Stimulated activated CD8-positive, alpha-beta memory T cell treated with anti-CD3 and anti-CD28 coated beads, Interleukin-15, amount 100 ng/mL, for 48 hours (primary cell): Measurements from ENCODE around the gene MPZL2.

Experiments used
- DNase-seq, 2 donors: peaks; one replicate each; pipeline ENCODE4 v3.0.0-alpha.2; 2020; ENCODE audit warnings: low read depth in 2 of 2

The MPZL2 gene

DNA sequence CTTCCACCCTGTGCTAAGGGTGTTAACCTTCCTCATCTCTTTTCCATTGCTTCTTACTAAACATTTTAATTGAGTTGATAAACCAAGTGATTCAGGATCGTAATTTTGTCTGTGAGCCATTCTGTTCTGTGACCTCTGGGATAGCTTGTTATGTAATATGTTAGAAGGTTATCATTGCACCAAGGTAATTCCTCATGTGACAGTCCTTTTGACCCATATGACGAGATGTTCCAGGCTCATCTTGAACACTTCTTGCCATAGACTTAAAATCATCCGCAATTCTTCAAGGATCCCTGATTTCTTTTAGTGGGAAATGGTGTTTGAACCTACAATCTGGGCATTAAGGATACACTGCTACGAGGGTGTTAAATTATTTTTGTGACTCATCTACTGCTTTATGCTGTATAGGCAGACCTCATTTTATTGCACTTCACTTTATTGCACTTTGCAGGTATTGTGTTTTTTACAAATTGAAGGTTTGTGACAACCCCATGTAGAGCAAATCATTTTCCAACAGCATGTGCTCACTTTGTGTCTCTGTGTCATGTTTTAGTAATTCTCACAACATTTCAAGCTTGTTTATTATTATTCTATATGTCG lies 19.0 kb upstream of the MPZL2 start:
- DNase-seq, result no peak

DNA sequence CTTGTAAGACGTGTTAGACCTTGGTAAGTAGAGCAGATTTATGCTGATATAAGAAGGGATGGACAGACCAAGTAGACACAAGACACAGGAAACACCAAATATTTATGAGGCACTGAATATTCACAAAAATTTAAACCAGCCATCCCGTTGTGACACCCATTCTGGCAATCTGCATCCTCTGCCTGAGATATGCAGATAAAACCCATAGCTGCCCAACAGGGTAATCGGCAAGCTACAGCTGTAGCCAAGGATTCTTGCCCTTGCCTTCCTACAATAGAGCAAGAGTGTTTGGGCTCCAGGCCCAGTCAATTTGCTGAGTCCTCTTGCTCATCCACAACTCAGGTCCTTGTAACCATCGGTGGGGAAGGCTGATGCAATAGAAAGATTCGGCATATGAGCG lies 18.5 kb upstream of the MPZL2 start:
- no peak for DNase-seq

DNA sequence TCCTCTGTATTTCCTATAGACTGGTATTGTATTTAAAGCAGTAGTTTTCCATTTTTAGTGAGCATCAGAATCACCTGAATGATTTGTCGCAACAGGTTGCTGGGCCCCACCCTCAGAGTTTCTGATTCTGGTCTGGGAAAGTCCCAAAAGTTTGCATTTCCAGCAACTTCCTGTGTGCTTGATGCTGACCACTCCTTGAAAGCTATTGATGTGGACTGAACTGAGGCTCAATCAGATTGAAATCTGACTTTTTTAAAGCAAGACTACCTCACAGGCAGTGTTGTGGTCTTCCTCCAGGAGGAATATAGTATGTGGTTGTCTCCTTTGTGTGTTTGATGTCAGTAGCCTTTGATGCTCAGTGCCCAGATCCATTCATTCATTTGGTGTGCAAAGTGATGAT lies 17.2 kb upstream of the MPZL2 start:
- DNase-seq, result no peak

DNA sequence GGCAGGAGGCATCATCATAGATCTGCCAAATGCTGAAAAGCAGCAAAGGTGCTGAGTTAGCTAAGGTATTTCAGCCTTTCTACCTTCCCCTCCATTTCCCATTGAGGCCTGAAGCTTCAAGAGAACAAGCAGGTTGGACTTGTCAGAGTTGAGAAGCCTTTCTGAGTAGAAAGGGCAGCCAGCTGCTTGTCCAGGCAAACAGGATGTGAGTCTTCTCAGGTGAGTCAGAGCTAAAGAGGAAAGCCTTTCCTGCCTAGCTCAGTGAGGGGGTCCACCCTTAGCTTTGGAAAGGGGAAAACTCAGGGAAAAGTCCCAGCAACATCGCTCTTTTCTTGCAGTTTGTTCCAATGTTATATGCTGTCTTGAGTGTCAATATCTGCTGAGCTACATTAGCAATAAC lies 13.2 kb upstream of the MPZL2 start:
- no peak for DNase-seq

DNA sequence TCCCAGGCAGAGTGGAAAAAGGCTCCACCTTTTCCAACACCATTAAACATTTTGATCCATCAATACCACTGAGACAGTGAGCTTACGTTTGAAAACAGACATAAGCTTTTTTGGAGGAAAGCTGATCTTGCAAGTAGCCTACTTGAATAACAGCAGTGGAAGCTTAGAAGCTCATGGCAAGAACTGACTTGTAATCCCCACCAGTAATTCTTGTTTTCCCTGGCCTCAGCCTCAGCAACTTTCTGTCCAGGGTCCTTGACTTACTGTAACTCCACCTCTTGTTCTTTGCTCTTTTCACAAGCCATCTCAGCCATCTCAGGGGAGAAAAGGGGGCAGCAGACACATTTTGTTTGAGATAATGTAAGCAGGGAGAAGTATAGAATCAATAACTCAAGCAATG lies 12.3 kb upstream of the MPZL2 start:
- no peak for DNase-seq

DNA sequence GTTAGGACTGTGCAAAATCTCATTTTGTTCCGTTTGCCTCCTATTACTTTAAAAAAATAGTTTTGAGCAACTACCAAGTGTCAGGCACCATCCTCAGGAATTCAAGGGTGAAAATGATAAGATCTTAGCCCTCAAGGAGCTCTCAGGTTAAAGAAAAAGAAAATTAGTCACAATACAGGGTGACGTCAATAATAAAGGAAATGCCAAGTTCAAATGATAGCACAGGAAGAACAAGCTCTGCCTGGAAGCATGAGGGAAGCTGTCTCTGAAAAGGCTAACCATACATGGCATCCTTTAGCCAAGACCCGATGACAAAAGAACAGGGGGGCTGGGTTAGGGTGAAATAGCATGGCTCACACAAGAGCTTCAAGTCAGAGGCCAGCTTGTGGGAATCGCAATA lies 11.1 kb upstream of the MPZL2 start:
- no peak for DNase-seq

DNA sequence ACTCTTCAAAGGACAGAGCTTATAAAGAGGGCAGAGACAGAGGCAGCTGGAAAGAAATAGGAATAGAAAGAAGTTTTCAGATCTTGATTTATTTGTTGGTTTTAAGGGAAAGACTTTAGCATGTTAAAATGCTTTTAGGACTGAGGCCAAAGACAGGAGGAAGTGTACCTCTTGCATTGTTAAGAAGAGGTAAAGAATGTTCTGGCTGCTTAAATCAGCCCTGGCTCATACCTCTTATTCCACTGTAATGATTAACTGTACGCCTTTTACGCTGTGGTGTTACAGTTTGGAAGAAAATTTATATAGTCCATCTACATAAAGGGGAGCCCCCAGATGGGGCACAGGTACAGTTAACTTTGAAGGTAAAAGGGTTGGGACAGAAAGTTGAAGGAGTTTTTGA lies 10.1 kb upstream of the MPZL2 start:
- no peak for DNase-seq

DNA sequence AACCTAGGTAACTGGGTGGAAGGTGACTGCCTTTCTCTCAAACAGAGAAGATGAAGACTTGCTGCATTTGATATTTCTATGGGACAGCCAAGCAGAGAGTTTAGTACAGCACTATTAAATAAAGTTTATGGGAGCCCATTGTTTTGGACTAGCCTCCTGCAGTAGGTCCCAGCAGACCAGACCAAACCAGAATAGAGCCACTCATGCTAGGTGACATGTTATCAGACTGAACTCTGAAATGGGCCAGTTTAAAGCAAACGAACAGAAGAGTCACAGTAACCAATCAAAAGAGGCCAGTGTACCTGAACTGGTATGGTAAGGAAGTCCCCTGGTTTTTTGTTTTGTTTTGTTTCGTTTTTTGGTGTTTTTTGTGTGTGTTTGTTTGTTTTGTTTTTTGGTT lies 7.9 kb upstream of the MPZL2 start:
- no peak for DNase-seq

DNA sequence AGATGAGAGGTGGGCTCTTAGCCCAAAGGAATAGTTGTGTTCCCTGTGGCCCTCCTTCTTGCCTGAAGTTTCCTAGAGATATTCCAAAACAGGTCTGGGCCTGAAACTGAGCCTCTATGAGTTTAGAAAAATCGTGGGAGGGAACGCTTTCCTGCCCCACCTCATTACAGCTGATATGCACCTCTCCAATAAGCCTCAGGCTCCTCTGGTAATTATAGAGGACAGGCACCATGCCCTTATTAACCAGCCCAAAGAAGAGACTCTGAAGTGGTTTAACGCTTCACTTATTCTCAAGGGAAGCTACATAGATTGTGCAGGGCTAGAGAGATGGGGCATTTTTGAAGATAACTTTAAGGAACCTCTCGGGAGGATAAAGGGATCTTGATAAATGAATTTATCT lies 3.4 kb upstream of the MPZL2 start:
- DNase-seq, result no peak

DNA sequence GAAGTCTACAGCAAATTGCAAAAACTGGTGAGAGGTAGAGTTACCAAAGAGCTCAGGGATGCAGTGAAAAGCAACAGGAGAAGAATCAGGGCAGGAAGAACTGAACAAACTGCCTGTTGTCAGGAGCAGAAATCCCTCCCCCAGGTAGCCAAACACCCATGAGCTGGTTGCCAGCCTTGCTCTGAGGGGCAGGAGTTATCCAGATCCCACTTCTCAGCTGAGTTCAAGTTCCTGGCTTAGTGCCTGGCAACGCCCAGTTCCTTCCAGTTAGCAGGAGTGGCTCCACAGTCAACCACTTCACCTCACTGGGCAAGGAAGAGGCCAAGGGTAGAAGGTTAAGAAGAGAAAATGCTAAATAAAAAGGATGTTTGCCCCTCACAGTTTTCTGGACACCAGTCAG lies 1.9 kb upstream of the MPZL2 start:
- no peak for DNase-seq

DNA sequence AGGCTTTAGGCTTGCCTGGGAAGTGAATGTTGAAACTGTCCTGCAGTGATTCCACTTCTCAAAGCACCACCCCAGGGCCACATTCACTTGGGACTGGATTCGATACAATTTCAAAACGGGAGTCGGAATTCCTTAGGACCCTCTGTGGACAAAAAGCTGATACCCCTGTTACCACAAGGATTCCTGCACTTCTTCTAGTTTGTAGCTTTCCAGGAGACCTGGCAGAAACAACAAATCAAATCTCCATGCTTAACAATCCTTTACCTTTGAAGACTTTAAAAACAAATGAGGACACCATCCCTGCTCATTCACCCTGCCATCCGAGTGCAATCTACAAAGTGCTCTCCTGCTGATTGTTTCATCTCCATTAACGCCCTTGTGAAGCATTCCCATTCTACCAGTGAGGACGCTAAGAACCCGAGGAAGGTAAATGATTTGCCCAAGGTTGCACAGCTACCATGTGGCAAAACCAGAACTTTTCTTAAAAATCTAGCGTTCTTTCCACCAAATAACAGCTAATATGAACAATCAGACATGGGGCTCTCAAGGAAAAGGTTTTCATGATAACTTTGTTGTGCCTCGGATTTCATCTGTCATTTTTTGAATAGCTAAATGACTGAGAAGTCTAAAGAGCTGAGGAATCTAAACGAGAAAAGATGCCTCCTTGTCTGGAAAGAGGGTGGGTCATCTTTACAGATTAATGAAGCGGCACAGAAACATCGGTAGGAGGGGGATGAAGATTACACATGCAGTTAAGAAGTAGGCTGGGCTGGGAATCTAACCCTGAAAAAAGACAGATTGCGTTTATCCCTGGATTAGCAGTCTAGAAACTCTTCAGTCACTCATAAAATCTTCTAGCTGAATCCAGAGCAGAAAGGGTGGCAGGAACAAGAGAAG lies 720 bp upstream of the MPZL2 start:
- no peak for DNase-seq

DNA sequence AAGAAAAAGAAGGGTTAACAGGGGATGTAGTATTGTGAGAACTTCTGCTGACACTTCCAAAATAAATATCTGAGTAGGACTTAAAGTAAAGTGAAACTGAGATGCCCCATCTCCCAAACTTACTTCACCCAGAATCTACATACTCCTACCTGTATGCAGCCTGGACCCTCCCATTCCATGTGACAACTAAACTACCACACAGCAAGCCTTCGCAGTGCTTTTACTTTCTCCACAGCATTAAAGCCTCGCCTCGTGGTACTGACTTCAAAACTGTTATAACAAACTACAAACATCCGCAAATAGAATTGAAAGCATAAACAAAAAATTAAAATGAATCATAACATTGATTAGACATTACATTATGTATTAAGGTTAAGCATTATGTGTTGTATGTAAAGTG lies 985 bp downstream of the MPZL2 start:
- DNase-seq, result no peak

DNA sequence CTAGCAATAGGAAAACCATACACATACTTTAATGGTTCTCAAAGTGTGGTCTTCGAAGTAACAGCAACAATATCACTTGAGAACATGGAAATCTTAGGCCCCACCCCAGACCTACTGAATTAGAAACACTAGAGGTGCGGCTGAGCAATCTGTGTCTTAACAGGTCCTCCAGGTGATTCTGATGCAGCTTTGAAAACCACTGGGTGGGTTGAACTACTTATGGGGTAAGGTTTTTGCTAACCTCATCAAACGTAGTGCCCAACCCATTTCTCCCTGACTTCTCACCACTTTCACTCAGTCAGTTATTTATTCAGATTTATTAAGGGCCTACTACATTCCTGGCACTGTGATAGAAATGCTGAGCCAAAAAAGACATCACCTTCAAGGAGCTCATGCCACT lies 3.7 kb downstream of the MPZL2 start:
- no peak for DNase-seq

DNA sequence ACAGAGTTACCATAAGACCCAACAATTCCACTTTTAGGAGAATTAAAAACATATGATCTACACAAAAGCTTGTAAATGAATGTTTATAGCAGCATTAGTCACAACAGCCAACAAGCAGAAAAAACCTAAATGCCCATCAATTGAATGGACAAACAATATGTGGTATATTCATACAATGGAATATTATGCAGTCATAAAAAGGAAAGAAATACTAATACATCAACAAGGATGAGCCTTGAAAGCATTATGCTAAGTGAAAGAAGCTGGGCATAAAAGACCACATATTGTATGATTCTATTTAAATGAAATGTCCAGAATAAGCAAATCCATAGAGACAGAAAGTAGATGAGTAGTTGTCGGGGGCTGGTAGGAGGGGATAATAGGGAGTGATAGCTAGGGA lies 5.0 kb downstream of the MPZL2 start:
- DNase-seq, result no peak

DNA sequence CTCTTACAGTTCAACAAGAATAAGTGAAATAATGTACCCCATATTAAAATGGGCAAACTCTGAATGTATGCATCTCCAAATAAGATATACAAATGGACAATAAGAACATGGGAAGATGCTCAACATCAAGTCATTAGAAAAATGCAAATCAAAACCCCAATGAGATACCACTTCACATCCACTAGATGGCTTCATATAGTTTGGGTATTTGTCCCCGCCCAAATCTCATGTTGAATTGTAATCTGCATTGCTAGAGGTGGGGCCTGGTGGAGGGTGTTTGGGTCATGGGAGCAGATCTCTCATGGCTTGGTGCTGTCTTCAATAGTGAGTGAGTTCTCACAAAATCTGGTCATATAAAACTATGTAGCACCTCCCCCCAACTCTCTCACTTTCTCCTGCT lies 5.7 kb downstream of the MPZL2 start:
- DNase-seq, result no peak

DNA sequence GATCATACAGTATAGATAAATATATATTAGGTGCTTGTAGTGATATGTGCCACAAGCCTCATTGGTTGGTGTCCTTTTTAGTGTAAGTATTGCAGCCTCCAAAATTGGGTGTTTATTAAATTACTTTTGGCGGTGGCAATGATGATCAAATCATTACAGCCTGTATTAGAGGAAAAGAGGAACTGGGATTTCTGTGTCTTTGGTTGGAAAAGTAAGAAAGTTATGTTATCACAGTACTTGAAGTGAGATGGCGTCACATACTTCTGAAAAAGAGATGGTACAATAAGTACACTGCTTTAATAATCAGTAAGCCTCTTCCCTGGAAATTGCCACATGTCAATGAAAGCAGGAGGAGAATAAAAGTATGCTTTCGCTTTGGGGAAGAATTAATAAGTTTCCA lies 11.4 kb downstream of the MPZL2 start:
- no peak for DNase-seq

DNA sequence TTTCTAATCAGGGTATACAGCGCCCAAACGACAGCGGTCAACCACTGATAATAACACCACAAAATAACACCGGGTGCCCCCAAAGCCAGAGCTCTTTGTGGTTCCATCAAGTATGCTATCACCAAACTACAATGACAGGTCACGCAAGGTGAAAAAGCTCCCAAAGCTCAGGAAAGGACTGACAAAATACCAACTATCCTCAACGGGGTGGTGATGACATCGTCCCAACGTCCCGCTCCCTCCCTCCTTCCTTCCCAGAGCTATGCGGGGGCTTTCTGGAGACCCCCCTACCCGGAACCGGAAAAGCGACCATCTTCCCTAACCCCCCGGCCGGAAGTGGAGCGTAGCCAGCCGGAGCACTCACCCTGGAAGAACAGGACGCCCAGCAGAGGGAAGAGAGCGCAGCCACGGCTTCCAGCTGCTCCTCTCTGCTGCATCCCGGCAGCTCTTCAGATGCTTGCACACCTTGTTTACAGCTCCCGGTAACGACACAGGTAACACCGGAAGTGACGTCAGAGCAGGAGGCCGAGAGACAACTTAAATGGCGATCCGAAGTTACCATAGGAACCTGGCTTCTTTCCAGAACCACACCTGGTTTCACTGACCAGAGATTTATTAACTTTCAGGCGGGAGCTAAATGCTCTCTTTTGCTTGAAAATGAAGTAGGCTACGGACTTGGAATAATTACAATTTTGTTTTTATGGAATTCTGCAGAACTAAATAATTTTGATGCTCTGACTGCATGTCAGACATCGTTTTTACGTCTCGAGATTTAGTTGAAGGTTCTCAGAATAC lies 12.0 kb downstream of the MPZL2 start, which contains the start of gene MPZL3:
MPZL3 (minus strand) TSS at position 508 of the 795 bp plus-strand sequence; CDS start at position 437, 71 bp downstream.
- DNase-seq, result peak; percentile 69 to 72

DNA sequence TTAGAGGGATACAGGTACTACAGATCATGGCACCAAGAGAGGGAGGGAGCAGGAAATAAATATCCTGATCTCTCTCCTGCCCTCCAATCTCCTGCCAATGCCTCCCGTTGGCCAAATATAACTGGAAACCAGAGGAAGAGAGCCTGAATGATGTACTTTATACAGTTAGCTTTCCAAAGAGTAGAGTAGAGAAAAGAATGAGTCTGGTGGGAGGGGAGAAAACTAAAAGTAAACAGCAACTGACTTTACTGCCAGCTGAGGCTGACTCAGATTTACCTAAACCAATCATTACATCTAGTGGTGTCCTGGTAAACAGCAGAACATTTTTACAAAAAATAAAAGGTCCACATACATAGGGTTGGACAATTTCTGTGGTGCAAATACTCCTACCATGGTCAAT lies 17.1 kb downstream of the MPZL2 start:
- no peak for DNase-seq

DNA sequence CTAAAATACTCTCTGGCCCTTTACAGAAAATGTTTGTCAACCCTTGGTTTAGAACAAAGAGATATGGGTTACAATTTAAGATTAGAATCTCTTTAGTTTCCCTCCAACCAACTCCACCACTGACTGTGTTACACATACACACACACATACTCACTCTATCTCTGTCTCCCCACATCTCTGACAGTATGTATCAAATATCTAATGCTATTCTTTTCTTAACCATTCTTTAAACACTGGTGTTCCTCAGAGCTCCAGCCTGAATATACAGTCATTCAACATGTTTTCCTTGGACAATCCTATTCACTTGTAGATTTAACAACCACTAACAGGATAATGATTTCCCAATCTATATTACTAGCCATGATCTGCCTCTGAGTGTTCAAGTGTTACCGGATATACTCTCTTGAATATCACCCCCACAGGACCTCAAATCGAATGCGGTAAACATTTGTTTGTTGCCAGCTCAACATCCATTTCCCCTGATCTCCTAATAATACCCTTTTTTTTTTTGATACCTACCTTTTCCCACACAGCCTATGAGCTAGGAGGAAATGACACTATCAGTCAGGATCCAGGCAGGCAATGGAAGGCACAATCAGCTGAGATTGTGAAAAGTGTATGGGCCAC lies 18.0 kb downstream of the MPZL2 start:
- DNase-seq, result no peak

DNA sequence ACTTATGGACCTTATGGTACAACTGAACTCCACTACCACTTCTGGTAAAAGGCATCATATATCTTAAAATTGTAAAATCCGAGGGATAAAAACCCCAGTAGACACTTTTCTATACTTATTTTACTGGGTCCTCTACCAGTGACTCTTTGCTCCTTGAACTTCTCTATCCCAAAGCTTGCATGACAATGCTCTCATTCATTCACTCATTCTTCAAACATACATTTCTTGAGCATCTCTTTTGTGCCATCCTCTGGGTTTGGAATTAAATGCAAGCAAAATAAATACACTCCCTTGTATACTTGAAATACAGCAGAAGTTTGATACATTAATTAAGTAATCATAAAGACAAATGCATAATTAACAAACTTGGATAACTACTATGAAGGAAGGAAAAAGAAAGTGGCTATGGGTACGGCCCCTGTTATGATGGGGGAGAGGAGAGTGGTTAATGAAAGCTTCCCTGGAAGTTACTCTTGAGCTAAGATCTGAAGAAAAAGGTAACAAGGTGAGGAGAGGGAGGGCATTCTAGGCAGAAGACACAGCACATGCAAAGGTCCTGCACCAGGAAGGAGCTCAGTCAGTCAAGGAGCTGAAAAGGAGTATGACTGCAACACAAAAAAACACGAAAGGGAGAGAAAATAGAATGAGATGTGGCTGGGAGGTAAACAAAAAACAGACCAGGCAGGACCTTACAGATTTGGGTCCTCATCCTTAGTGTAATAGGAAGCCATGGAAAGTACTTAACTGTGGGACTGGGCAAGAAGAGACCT lies 19.9 kb downstream of the MPZL2 start:
- DNase-seq, result no peak

DNA sequence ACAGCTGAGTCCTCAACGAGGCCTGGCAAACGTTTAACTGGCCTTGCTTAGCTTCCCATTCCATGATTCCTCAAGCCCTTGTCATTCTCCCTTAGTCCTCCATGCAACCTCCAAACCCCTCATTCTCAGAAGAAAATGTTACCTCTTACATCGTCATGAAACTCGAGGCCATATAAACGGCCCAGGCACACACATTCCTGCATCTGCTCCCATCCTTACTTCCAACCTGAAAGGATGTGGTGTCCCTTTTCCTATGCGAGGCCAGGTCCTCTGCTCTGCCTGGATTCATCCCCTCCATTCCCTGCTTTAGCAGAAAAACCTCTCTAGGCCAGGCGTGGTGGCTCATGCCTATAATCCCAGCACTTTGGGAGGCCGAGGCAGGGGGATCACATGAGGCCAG lies 20.9 kb downstream of the MPZL2 start:
- no peak for DNase-seq

DNA sequence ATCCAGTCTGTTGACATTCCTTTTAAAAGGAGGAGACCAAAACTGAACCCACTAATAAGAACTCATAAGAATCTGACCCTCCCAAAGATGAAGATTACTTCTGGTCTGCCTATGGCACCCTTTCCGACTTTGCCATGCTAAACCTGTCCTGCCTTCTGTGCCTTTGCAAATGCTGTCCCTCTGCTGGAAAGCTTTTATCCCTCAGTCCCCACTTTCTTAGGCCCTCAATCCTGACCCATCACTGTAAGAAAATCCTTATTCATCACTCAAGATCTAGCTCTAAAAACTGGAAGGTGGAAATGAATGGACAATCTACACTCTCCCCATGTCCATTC lies 22.4 kb downstream of the MPZL2 start:
- no peak for DNase-seq
